Ishikawa (cell line): Measurements from ENCODE around the gene STRADA.

Source experiments
- TCF12 ChIP-seq: IDR thresholded peaks from 2 replicates; pipeline ENCODE4 v1.6.1; 2012; ENCODE audit warnings: low read depth
- TEAD4 ChIP-seq: IDR thresholded peaks from 2 replicates; pipeline ENCODE4 v1.6.1; 2012
- TF ChIP-seq, protein P1 (sequence below): IDR thresholded peaks from 2 replicates; pipeline ENCODE4 v1.6.1; 2012; ENCODE audit warnings: low read depth, mild to moderate bottlenecking
- TF ChIP-seq, protein P2 (sequence below): IDR thresholded peaks from 2 replicates; pipeline ENCODE4 v1.6.1; 2012

DNA sequence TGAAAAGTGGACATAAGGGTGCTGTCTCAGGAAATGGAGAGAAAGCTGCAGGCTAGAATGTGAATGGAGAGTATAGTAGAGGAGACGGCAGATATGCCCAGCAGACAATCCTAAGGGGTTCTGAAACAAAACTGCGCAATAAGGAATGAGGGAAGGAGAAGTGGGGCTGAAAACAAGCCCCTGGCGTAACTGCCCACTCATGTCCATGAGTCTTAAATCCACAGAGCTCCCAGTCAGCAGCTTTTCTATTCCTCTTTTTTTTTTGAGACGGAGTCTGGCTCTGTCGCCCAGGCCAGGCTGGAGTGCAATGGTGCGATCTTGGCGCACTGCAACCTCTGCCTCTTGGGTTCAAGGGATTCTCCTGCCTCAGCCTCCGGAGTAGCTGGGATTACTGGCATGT is 5.9 kb downstream of the STRADA start:
- no peak for TF ChIP-seq TCF12
- TF ChIP-seq, protein P1, sequence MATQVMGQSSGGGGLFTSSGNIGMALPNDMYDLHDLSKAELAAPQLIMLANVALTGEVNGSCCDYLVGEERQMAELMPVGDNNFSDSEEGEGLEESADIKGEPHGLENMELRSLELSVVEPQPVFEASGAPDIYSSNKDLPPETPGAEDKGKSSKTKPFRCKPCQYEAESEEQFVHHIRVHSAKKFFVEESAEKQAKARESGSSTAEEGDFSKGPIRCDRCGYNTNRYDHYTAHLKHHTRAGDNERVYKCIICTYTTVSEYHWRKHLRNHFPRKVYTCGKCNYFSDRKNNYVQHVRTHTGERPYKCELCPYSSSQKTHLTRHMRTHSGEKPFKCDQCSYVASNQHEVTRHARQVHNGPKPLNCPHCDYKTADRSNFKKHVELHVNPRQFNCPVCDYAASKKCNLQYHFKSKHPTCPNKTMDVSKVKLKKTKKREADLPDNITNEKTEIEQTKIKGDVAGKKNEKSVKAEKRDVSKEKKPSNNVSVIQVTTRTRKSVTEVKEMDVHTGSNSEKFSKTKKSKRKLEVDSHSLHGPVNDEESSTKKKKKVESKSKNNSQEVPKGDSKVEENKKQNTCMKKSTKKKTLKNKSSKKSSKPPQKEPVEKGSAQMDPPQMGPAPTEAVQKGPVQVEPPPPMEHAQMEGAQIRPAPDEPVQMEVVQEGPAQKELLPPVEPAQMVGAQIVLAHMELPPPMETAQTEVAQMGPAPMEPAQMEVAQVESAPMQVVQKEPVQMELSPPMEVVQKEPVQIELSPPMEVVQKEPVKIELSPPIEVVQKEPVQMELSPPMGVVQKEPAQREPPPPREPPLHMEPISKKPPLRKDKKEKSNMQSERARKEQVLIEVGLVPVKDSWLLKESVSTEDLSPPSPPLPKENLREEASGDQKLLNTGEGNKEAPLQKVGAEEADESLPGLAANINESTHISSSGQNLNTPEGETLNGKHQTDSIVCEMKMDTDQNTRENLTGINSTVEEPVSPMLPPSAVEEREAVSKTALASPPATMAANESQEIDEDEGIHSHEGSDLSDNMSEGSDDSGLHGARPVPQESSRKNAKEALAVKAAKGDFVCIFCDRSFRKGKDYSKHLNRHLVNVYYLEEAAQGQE = no peak
- TF ChIP-seq, protein P2, sequence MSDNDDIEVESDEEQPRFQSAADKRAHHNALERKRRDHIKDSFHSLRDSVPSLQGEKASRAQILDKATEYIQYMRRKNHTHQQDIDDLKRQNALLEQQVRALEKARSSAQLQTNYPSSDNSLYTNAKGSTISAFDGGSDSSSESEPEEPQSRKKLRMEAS = no peak
- no peak for TF ChIP-seq TEAD4
